GM10847 (cell line): ENCODE data around the gene OXNAD1.

ENCODE experiments used
- POLR2A ChIP-seq: IDR thresholded peaks from 2 replicates; pipeline ENCODE4 v1.6.1; 2011; ENCODE audit not compliant: insufficient read length; ENCODE audit errors: extremely low read depth

Gene OXNAD1

DNA sequence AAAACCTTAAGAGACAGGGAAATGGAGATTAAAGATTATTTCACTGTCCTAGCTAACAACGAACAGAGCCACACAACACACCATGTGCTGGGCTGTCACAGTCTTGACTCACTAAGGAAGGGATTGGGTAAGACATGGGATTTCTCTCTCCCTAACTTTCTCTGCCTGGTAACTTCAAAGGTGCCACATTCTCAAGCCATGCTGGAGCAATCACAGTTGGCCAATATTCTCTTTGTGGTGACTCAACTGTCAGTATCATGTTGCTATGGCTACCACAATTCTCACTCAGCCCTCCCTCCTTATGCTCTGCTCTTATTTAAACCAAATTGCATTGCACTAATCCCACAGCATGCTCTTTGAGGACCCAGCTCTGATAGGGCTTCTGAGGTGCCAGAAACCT lies 74.0 kb downstream of the OXNAD1 start:
- no peak for TF ChIP-seq POLR2A

DNA sequence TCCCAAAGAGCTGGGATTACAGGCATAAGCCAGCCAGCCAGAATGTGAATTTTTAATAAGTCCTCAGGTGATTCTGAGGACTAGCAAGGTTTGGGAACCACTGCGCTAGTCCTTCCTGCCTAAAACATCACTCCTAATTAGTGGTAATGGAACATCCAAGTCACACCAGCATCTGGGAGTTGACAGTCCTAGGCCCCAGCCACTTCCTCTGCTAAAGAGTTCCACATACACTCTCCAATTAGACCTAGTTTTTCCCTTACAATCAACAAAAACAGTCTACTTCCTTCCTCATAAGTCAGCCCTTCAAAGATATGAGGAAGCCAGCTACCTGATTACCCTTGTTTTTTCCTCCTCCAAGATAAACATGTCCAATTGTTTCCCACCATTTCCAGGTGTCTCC lies 78.1 kb downstream of the OXNAD1 start:
- TF ChIP-seq POLR2A, result no peak

DNA sequence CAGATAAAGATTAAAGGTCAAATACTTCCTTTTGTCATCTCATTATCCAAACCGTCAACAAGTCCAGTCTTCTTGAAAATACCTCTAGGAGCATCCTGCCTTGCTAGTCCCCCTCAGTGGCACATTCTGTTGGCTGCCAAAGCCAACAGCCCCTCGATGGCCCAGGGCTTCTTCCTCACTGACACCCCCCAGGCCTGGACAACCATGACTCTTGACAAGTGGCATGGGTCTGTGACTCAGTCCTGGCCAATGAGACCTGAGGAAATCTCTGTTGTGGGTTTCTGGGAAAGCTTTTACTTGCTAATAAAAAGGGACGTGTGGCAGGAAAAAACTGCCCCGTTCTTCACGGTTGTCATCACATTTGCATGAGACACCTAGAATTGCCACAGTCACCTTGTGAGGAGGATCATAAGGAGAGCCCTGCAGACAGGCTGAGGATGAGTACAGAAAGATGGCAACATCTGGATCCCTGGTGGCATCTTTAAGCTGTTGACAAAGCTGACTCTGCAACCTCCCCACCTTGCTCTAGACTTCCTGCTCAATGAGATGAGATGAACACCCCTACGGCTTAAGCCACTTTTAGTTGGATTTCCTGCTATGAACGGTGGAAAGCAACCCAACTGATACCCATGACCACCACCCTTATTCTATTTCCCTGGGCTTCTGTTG lies 81.5 kb downstream of the OXNAD1 start:
- TF ChIP-seq POLR2A, result no peak

DNA sequence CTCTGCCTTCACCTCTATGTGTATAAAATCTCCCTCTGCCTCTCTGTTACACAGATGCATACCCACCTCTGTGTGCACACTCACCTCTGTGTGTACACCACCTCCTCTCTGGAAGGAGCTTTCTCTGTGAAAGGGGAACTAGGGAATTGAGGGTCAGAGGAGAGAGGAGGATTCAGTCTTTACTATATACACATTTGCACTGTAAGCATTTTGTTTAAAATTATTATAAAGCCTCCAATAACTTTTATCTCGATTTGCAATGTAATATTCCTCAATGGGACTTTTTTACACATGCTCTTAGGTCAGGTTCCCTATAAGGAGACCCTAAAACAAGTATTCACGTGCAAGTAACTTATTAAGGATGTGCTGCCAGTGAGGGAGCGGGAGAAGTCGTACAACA lies 82.5 kb downstream of the OXNAD1 start:
- no peak for TF ChIP-seq POLR2A

DNA sequence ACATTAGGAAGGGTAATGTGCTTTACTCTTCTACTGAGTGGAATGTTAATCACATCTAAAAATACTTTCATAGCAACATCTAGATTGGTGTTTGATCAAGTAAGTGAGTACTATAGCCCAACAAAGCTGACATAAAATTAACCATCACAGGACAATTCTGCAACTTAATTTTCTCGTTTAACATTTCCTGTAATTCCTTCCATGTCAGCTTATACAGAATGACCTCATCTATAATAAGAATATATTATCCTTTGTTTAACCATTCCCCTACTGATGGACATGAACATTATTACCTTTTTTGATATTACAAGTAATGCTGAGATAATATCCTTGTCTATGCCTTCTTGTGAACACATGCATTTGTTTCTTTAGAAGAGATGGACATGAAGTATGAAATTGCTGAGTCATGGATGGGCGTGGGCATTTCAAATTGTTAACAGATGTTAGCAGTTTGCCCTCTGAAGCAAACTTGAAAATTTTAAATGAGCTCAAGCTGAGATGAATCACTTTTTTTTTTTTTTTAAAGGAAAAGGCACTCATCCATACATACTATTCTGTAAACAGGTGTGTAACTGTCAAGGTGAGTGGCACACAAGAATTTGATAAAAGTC lies 85.1 kb downstream of the OXNAD1 start:
- TF ChIP-seq POLR2A, result no peak

DNA sequence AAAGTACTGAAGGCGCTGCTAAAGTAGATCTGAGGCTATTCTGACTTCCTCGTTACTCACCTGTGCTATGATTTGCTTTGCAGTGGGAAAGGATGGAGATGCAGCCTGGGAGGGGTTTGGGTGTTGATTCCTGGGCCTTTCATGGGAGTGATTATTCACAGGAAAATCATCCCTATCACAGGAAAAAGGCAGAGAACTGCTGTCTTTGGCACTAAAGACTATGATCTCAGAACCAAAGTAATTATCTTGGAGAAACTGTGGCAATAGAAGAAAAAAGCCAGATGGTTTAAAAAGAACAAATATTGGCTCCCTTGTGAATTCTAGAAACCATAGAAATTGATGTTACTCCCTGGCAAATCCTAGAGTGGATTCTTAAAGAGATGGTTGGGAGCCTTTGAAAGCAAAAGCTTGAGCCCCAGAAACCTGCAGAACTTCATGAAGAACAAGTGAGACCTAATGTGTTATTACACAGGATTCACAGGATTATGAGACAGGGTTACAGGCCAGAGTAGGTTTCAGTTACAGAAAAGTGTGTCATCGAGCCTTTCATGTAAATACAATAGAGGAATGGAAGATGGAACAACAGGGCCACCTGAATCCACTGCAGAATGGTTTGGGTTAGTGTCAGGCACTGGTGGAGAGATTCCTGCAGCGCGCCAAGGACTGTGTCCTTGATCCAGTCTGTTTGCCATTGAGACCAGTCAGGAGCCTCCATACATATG lies 85.7 kb downstream of the OXNAD1 start:
- no peak for TF ChIP-seq POLR2A

DNA sequence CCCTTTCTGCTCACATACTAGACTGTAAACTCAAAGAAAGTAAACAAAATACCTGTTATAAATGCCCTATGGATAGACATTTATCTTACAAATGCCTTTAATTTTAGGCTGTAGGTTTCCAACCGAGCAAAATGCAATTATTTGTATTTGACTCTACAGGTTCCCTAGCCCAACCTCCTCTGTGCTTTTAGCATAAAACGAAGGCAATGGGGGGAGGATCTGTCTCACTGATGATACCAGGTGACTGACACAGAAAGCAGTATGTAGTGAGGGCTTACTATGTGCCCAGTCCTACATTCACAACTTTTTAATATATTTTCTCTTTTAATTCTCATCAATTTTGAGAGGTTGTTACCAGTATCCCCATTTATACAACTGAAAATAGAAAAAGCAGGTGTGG lies 87.4 kb downstream of the OXNAD1 start:
- no peak for TF ChIP-seq POLR2A

DNA sequence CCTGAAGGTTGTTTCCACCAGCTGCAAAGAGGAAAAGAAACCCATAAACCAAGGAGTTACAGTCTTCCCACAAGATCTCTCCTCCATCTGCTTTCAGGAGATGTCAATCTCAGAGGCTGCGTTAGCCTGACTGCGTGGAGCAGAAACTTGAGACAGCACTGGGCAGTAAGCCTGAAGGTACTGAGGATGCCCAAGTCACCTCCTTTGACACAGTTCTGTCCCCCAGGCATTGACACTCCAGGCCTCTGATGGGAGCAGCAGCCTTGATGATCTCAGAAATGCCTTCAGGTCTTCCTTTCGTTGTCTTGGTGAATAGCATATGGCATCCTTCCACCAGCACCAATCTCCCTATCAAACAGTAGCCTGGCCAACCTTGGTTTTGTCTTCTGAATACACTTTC lies 89.3 kb downstream of the OXNAD1 start:
- no peak for TF ChIP-seq POLR2A
